ENCODE data around the gene SCN1A. TPM values are rescaled to one million over a fixed set of nuclear protein-coding genes. Genes with fewer than 3 reads are reported as not detected.
"Not testable (repeated sequence)": the region's sequence is repeated elsewhere in the genome, so short reads cannot be mapped to it uniquely, and the experiment has no call there.

Gene SCN1A
- total RNA-seq, 1 donor from 2014 or later = 0.26 TPM

DNA sequence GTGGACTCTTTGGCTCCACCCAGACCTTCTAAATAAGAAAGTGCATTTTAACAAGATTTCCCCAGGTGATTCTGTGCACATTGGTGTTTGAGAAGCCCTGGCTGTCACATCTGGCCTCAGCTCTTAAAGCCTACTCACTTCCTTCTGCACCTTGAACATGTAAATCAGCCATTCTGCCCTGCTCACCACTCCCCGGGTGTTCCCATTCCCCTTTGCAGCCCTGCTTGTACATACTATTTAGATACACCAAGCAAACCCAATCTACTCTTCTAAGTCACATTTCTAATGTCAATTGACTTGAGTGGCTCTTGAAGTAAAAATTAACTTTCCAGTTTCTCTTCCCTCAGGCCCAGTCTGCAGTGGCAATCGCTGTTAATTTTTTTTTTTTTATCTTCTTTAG, 13.1 kb upstream of the SCN1A start:
- TF ChIP-seq, protein P1, sequence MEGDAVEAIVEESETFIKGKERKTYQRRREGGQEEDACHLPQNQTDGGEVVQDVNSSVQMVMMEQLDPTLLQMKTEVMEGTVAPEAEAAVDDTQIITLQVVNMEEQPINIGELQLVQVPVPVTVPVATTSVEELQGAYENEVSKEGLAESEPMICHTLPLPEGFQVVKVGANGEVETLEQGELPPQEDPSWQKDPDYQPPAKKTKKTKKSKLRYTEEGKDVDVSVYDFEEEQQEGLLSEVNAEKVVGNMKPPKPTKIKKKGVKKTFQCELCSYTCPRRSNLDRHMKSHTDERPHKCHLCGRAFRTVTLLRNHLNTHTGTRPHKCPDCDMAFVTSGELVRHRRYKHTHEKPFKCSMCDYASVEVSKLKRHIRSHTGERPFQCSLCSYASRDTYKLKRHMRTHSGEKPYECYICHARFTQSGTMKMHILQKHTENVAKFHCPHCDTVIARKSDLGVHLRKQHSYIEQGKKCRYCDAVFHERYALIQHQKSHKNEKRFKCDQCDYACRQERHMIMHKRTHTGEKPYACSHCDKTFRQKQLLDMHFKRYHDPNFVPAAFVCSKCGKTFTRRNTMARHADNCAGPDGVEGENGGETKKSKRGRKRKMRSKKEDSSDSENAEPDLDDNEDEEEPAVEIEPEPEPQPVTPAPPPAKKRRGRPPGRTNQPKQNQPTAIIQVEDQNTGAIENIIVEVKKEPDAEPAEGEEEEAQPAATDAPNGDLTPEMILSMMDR (IDR thresholded peaks at IDR 0.05; ENCODE audit: unreplicated experiment) = no peak
- Mint-ChIP-seq H3K4me3 (ENCODE audit: low read depth) (no peak overlapping the region), H3K36me3 (ENCODE audit: insufficient read depth) (no peaks in the 10 kb centered on the region), H3K9me3 (ENCODE audit: low read depth) (peaks cover 21% of the 10 kb centered on the region), H3K4me1 (ENCODE audit: low read depth) (peaks cover 1% of the 10 kb centered on the region), H3K27ac (no peak overlapping the region), H3K27me3 (no peaks in the 10 kb centered on the region)
- no peak for DNase-seq (ENCODE audit: low spot score, unreplicated experiment)

DNA sequence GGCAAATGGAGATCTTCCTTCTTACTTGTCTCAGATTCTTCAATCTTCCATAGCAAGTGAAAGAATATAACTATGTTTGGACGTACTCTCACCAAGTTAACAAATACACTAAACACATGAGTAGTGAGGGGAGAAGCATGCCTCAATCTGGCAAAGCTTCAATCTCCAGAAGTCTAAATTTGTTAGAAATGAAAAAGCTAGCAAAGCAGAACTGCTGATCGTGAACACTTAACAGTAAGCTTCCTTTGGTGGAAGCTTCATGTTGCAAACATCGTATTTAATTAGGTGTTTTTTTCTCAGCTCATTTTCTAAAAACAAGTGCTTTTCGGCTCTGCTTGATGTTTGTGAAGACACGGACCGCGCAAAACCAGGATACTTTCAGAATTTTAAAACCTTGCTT, 12.7 kb upstream of the SCN1A start:
- TF ChIP-seq, protein P1 (IDR thresholded peaks at IDR 0.05; ENCODE audit: unreplicated experiment) = no peak
- Mint-ChIP-seq H3K27ac (no peak overlapping the region), H3K27me3 (no peaks in the 10 kb centered on the region), H3K4me1 (ENCODE audit: low read depth) (peaks cover 4% of the 10 kb centered on the region), H3K4me3 (ENCODE audit: low read depth) (no peak overlapping the region), H3K36me3 (ENCODE audit: insufficient read depth) (no peaks in the 10 kb centered on the region), H3K9me3 (ENCODE audit: low read depth) (peaks cover 21% of the 10 kb centered on the region)
- no peak for DNase-seq (ENCODE audit: low spot score, unreplicated experiment)

DNA sequence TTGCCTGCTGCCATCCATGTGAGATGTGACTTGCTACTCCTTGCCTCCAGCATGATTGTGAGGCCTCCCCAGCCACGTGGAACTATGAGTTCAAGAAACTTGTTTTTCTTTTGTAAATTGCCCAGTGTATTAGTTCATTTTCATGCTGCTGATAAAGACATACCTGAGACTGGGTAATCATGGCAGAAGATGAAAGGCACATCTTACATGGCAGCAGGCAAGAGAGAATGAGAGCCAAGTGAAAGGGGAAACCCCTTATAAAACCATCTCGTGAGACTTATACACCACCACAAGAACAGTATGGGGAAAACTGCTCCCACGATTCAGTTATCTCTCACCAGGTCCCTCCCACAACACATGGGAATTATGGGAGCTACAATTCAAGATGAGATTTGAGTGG, 11.7 kb upstream of the SCN1A start:
- H3K27me3 Mint-ChIP-seq; H3K4me3 Mint-ChIP-seq (ENCODE audit: low read depth); H3K36me3 Mint-ChIP-seq (ENCODE audit: insufficient read depth); DNase-seq (ENCODE audit: low spot score, unreplicated experiment); H3K27ac Mint-ChIP-seq: not testable (repeated sequence)
- H3K9me3 Mint-ChIP-seq (ENCODE audit: low read depth) = peaks cover 21% of the 10 kb centered on the region
- H3K4me1 Mint-ChIP-seq (ENCODE audit: low read depth) = peaks cover 14% of the 10 kb centered on the region

DNA sequence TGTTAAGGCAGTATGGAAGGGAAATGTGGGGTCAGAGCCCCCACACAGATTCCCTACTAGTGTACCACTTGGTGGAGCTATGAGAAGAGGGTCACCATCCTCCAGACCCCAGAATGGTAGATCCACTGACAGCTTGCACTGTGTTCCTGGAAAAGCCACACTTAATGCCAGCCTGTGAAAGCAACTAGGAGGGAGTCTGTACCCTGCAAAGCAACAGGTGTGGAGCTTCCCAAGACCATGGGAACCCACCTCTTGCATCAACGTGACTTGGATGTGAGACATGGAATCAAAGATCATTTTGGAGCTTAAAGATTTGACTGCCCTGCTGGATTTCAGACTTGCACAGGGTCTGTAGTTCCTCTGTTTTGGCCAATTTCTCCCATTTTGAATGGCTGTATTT, 10.8 kb upstream of the SCN1A start:
- TF ChIP-seq, protein P1 (IDR thresholded peaks at IDR 0.05; ENCODE audit: unreplicated experiment) = no peak
- H3K27ac Mint-ChIP-seq = no peak overlapping the region
- no peak overlapping the region for H3K4me3 Mint-ChIP-seq (ENCODE audit: low read depth)
- H3K27me3 Mint-ChIP-seq = no peaks in the 10 kb centered on the region
- no peaks in the 10 kb centered on the region for H3K36me3 Mint-ChIP-seq (ENCODE audit: insufficient read depth)
- DNase-seq (ENCODE audit: low spot score, unreplicated experiment) = no peak
- H3K4me1 Mint-ChIP-seq (ENCODE audit: low read depth) = peaks cover 22% of the 10 kb centered on the region
- H3K9me3 Mint-ChIP-seq (ENCODE audit: low read depth) = peaks cover 21% of the 10 kb centered on the region

DNA sequence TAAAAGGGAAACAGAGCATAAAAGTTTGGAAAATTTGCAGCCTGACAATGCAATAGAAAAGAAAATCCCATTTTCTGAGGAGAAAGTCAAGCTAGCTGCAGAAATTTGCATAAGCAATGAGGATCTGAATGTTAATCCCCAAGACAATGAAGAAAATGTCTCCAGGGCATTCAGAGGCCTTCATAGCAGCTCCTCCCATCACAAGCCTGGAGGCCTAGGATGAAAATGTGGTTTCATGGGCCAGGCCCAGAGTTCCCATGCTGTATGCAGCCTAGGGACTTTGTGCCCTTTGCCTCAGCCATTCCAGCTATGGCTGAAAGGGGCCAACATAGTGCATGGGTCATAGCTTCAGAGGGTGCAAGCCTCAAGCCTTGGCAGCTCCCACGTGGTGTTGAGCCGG, 10.3 kb upstream of the SCN1A start:
- TF ChIP-seq, protein P1 (IDR thresholded peaks at IDR 0.05; ENCODE audit: unreplicated experiment) = no peak
- Mint-ChIP-seq H3K4me3 (ENCODE audit: low read depth) (no peak overlapping the region), H3K27me3 (no peaks in the 10 kb centered on the region), H3K4me1 (ENCODE audit: low read depth) (peaks cover 23% of the 10 kb centered on the region), H3K9me3 (ENCODE audit: low read depth) (peaks cover 21% of the 10 kb centered on the region), H3K36me3 (ENCODE audit: insufficient read depth) (no peaks in the 10 kb centered on the region), H3K27ac (no peak overlapping the region)
- no peak for DNase-seq (ENCODE audit: low spot score, unreplicated experiment)

DNA sequence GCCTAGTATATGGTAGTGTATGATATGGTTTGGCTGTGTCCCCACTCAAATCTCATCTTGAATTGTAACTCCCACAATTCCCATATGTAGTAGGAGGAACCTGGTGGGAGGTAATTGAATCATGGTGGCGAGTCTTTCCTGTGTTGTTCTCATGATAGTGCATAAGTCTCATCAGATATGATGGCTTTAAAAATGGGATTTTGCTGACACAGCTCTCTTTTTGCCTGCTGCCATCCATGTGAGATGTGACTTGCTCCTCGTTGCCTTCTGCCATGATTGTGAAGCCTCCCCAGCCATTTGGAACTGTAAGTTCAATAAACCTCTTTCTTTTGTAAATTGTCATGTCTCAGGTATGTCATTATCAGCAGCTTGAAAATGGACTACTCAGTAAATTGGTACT, 9.5 kb upstream of the SCN1A start:
- Mint-ChIP-seq H3K4me3 (ENCODE audit: low read depth) (no peak overlapping the region), H3K27me3 (no peaks in the 10 kb centered on the region), H3K36me3 (ENCODE audit: insufficient read depth) (no peaks in the 10 kb centered on the region), H3K4me1 (ENCODE audit: low read depth) (peaks cover 23% of the 10 kb centered on the region), H3K27ac (no peak overlapping the region), H3K9me3 (ENCODE audit: low read depth) (peaks cover 16% of the 10 kb centered on the region)
- TF ChIP-seq, protein P1 (IDR thresholded peaks at IDR 0.05; ENCODE audit: unreplicated experiment) = no peak
- no peak for DNase-seq (ENCODE audit: low spot score, unreplicated experiment)
